B cell (primary cell): Measurements from ENCODE around the gene NAA60.

Source experiments
- EZH2 ChIP-seq: IDR thresholded peaks from 2 replicates; pipeline ENCODE4 v1.6.1; 2012; ENCODE audit warnings: borderline replicate concordance, low read depth, mild to moderate bottlenecking, moderate library complexity, low read length; ENCODE audit not compliant: insufficient read depth, poor library complexity, severe bottlenecking
- TF ChIP-seq, protein P1 (sequence below): fragments of 200-600 bp; IDR thresholded peaks from one replicate; pipeline ENCODE4 v1.8.0; 2022; ENCODE audit warnings: antibody characterized with exemption, mild to moderate bottlenecking

DNA sequence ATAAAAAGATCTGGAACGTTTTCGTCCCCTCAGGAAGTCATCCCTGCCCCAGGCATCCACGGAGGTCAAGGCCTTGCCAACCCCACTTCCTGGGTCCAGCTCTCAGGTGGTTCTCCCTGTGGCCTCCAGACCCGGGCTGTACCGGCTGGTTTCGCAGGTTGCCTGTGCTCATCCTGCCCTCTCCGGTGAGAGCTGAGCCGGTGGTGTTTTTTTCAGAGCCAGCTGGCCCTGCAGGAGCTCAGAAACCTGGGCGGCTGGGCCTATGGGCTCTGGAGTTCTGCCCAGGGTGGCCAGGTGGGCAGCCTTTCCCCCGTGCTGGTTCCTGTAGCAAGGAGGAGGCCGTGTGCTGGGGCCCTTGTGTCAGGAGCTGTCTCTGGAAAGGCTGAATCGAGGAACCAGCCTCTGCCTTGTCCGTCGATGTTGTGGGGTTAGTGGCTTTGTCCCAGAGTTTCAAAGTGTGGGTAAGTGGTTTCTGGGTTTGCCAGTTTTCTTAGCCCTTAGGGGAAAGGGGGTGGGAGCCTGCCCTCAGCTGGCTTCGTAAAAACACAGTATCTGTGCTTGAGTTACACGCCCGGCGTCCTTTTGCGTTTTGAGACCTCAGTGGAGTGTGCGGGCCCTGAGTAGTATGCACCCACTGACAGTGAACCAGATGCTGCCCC, 28.2 kb downstream of the NAA60 start:
- TF ChIP-seq EZH2, result no peak
- TF ChIP-seq, protein P1, sequence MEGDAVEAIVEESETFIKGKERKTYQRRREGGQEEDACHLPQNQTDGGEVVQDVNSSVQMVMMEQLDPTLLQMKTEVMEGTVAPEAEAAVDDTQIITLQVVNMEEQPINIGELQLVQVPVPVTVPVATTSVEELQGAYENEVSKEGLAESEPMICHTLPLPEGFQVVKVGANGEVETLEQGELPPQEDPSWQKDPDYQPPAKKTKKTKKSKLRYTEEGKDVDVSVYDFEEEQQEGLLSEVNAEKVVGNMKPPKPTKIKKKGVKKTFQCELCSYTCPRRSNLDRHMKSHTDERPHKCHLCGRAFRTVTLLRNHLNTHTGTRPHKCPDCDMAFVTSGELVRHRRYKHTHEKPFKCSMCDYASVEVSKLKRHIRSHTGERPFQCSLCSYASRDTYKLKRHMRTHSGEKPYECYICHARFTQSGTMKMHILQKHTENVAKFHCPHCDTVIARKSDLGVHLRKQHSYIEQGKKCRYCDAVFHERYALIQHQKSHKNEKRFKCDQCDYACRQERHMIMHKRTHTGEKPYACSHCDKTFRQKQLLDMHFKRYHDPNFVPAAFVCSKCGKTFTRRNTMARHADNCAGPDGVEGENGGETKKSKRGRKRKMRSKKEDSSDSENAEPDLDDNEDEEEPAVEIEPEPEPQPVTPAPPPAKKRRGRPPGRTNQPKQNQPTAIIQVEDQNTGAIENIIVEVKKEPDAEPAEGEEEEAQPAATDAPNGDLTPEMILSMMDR, result no peak
